Ovary (tissue), 9 donors: Measurements from ENCODE around the gene WARS2. TPM values are rescaled to one million over a fixed set of nuclear protein-coding genes. Genes with fewer than 3 reads are reported as not detected.

Source experiments
- DNase-seq, 5 donors: peaks; one replicate each; pipeline ENCODE4 v3.0.0-alpha.2; 2019 to 2020
- H3K27ac ChIP-seq, 2 donors: fragments of 200-600 bp; one replicate each; pipeline versions ENCODE4 v1.5.1 to v1.8.0; 2019 to 2022
- H3K27me3 ChIP-seq: fragments of 200-600 bp; one replicate; pipeline ENCODE4 v1.8.0; 2022
- H3K36me3 ChIP-seq: fragments of 200-600 bp; sonication (generic); one replicate; pipeline ENCODE4 v1.5.1; 2019
- H3K4me1 ChIP-seq: one replicate; pipeline ENCODE4 v1.8.1; 2013; ENCODE audit warnings: mild to moderate bottlenecking, moderate library complexity; ENCODE audit not compliant: insufficient read depth
- H3K4me3 ChIP-seq: fragments of 200-600 bp; sonication (generic); one replicate; pipeline ENCODE4 v1.5.1; 2017
- H3K9me3 ChIP-seq, 2 donors: fragments of 200-600 bp in 1 of 2; sonication (generic) in 1 of 2; one replicate each; pipeline versions ENCODE4 v1.5.1 to v1.8.1; 2013 to 2019; ENCODE audit warnings: mild to moderate bottlenecking in 1 of 2, moderate library complexity in 1 of 2
- EP300 ChIP-seq: sonication (generic); formaldehyde crosslinking; IDR thresholded peaks from one replicate; pipeline ENCODE4 v1.6.1; 2017; ENCODE audit warnings: antibody characterized with exemption
- POLR2A ChIP-seq: fragments of 450-650 bp; IDR thresholded peaks from one replicate; pipeline ENCODE4 v1.6.1; 2017; ENCODE audit warnings: antibody characterized with exemption, mild to moderate bottlenecking, moderate library complexity
- WGBS, 3 donors: extraction: QIAGEN DNeasy Blood & Tissue Kit in 1 of 3; methylation state at CpG; one replicate each; pipeline versions ENCODE4 v1.1.5 to v1.1.7; 2013 to 2017; 5-methylcytosine and 5-hydroxymethylcytosine counted together
- intact Hi-C, 4 donors: fragments of 100-400 bp; cut with DNase I; formaldehyde crosslinking; loops; one replicate each; pipeline versions ENCODE4 v1.11.0 to v1.15.1; 2022 to 2023
- polyA plus RNA-seq, 2 donors: library from polyadenylated mRNA; stranded (reverse); fragments of 200-250 nt in 1 of 2; fragments of 350-450 nt in 1 of 2; fragmentation: Illumina TruSeq in 1 of 2; extraction: RNeasy Lipid Tissue Mini Kit (QIAGEN cat#74804) in 1 of 2; gene quantifications; one replicate each; pipeline ENCODE4 v1.2.3, GENCODE V29; 2013 to 2014
- total RNA-seq, 7 donors: library from RNA; depleted of rRNA in 2 of 7; stranded (reverse); fragments of >200 nt in 2 of 7; fragmentation: NEBNext Ultra II Directional in 3 of 7; extraction: Animal tissue kit (Norgen Biotek cat#: 25700) in 3 of 7; gene quantifications; one replicate each; pipeline versions ENCODE4 v1.1.0 to v1.2.4, GENCODE V29; 2016 to 2023
- TF ChIP-seq, protein P1 (sequence below), 3 donors: fragments of 450-650 bp in 2 of 3; fragments of 200-600 bp in 1 of 3; IDR thresholded peaks; one replicate each; pipeline versions ENCODE4 v1.5.1 to v1.8.0; 2016 to 2022; ENCODE audit warnings: antibody characterized with exemption in 3 of 3, mild to moderate bottlenecking in 1 of 3
- donor health status: DM: no; HTN: no; CAD: no; lungs with moderate emphysema.
- donor health status: DM: no; HTN: no; CAD: no.
- donor health status: Bipolar disorder and iron deficiency.
- donor health status: DM: yes; HTN: yes; CAD: no.
- donor health status: DM: no; HTN: no; CAD: no.
- donor health status: DM: yes; HTN: yes; CAD: no.

WARS2 gene
- total and polyA plus RNA-seq, 9 donors = 6.1 to 20.3 (median 15.5) TPM

DNA sequence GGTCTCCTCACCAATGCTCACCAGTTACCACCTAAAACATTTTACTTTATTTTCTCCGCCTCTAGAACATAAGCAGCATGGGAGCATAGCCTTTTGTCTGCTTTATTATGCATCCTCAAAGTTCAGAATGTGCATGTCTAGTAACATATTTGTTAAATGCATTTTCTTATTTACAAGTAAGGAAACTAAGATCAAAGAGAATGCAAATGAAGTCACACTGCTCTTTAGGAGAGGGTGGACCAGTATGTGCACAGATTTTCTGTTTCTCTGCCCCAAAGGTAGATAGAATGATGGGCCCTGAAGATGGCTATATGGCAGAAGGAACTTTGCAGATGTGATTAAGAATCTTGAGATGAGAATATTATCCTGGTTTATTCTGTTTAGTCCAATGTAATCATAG lies 9.7 kb upstream of the WARS2 start:
- no peak overlapping the region for H3K27ac ChIP-seq
- DNase-seq = no peak
- H3K36me3 ChIP-seq = no peaks in the 10 kb centered on the region
- no peaks in the 10 kb centered on the region for H3K27me3 ChIP-seq
- 97 to 100% (median 100%) methylated on average over 1 of the region's 1 CpG for WGBS, 3 donors
- H3K4me3 ChIP-seq = no peak overlapping the region
- H3K4me1 ChIP-seq = no peaks in the 10 kb centered on the region
- intact Hi-C loops = no loop called here
- TF ChIP-seq, protein P1, sequence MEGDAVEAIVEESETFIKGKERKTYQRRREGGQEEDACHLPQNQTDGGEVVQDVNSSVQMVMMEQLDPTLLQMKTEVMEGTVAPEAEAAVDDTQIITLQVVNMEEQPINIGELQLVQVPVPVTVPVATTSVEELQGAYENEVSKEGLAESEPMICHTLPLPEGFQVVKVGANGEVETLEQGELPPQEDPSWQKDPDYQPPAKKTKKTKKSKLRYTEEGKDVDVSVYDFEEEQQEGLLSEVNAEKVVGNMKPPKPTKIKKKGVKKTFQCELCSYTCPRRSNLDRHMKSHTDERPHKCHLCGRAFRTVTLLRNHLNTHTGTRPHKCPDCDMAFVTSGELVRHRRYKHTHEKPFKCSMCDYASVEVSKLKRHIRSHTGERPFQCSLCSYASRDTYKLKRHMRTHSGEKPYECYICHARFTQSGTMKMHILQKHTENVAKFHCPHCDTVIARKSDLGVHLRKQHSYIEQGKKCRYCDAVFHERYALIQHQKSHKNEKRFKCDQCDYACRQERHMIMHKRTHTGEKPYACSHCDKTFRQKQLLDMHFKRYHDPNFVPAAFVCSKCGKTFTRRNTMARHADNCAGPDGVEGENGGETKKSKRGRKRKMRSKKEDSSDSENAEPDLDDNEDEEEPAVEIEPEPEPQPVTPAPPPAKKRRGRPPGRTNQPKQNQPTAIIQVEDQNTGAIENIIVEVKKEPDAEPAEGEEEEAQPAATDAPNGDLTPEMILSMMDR (IDR thresholded peaks at IDR 0.05) = no peak
- H3K9me3 ChIP-seq = no peaks in the 10 kb centered on the region

DNA sequence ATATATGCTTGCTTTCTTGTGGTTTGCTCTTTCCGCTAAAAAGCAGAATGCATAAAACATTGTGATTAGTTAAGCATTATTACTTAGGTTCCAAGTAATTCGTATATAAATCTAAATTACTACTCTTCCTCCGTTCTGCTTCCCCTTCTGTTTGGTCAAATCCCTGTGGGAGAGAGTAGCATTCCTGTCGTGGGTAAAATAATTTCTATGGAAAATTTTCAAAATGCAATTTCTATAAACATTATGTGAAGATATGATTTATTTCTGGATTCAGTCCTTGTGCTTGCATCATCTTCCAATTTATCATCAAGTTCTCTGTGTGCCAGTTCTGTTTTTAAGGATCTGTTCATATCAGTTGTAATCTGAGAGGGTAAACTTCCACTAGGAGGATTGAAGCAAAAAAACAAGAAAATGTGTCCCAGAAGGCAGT lies 7.2 kb upstream of the WARS2 start:
- Histone ChIP-seq H3K36me3 (no peaks in the 10 kb centered on the region), H3K9me3 (no peaks in the 10 kb centered on the region), H3K27me3 (no peaks in the 10 kb centered on the region), H3K4me1 (no peaks in the 10 kb centered on the region), H3K27ac (no peak overlapping the region), H3K4me3 (no peak overlapping the region)
- intact Hi-C loops = no loop called here
- DNase-seq = no peak
- TF ChIP-seq POLR2A (no peak), EP300 (no peak)
- TF ChIP-seq, protein P1 (IDR thresholded peaks at IDR 0.05) = no peak
- WGBS, 3 donors = 29 to 36% (median 32%) methylated on average over 4 of the region's 4 CpGs

DNA sequence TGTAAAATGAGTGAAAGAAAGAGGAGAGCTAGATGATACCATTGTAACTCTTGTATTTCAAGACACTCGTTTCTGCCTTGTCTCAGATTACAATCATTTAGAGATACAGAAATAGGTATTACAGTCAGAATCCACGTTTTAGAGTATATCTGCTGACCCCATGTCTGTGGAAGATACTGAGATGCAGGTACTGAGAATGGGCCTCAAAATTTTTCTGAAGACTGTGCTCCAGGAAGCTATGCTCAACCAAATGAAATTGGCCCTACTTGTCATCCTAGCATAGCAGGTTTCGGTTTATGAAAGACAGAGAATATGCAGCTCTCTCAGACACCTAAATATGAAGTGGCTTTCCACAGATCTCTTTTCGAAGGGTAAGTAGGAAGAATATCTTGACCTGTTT lies 6.0 kb upstream of the WARS2 start:
- no peaks in the 10 kb centered on the region for H3K36me3 ChIP-seq
- H3K27ac ChIP-seq = no peak overlapping the region
- H3K9me3 ChIP-seq = no peaks in the 10 kb centered on the region
- H3K27me3 ChIP-seq = no peaks in the 10 kb centered on the region
- whole genome bisulfite sequencing, 3 donors = 81 to 83% (median 83%) methylated on average over 4 of the region's 4 CpGs
- no peak overlapping the region for H3K4me3 ChIP-seq
- TF ChIP-seq, protein P1 (IDR thresholded peaks at IDR 0.05) = no peak
- TF ChIP-seq POLR2A (no peak), EP300 (no peak)
- H3K4me1 ChIP-seq = no peaks in the 10 kb centered on the region
- intact Hi-C loops = no loop called here
- DNase-seq = no peak

DNA sequence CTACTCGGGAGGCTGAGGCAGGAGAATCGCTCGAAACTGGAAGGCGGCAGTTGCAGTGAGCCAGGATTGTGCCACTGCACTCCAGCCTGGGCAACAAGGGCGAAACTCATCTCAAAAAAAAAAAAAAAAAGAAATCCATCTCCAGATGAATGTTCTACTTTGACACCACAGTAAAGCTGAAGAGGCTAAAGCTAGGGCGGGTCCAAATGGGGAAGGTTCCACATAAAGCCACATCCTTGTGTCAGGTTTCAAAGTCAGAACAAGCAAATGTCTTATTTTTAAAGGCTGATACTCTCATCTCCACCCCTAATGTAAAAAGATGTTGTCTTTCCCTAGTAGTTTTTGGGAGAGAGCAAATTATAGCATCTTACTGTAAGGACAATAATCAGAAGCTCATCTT lies 4.4 kb upstream of the WARS2 start:
- H3K4me1 ChIP-seq = peaks cover 4% of the 10 kb centered on the region
- WGBS, 3 donors = 93 to 98% (median 96%) methylated on average over 6 of the region's 6 CpGs
- intact Hi-C loops = no loop called here
- TF ChIP-seq, protein P1 (IDR thresholded peaks at IDR 0.05) = no peak
- TF ChIP-seq POLR2A = no peak
- no peak for TF ChIP-seq EP300
- no peak for DNase-seq
- H3K9me3 ChIP-seq = no peaks in the 10 kb centered on the region
- H3K36me3 ChIP-seq = no peaks in the 10 kb centered on the region
- H3K4me3 ChIP-seq = no peak overlapping the region
- H3K27ac ChIP-seq = no peak overlapping the region
- H3K27me3 ChIP-seq = no peaks in the 10 kb centered on the region

DNA sequence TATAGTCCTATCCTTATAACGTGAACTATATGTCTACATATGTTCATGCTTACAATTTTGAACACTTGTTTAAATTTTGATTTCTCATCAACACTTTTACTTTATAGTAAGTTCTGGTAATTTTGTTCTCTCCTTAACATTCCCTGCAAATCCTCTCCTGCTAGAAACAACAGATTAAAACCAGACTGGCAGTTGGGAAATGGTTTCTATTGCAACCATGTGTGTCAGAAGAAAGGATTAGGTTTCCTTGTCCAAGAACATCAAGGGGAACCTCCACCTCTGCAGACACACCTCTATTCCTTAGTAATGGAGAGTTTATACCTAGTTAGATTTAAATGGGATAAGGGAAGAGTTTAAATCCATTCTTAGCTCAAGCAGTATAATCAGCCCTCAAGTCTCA lies 3.3 kb upstream of the WARS2 start:
- intact Hi-C loops = no loop called here
- no peak overlapping the region for H3K4me3 ChIP-seq
- WGBS, 3 donors = 82 to 93% (median 90%) methylated on average over 1 of the region's 1 CpG
- H3K9me3 ChIP-seq = no peaks in the 10 kb centered on the region
- no peaks in the 10 kb centered on the region for H3K27me3 ChIP-seq
- DNase-seq = no peak
- no peak overlapping the region for H3K27ac ChIP-seq
- no peaks in the 10 kb centered on the region for H3K36me3 ChIP-seq
- peaks cover 5% of the 10 kb centered on the region for H3K4me1 ChIP-seq
- TF ChIP-seq, protein P1 (IDR thresholded peaks at IDR 0.05) = no peak
- no peak for TF ChIP-seq POLR2A
- TF ChIP-seq EP300 = no peak
